WI38 (cell line): ENCODE measurements around the gene SDC3.

ENCODE experiments used
- H3K4me3 ChIP-seq: 2 replicates; pipeline ENCODE4 v1.5.1; 2011; ENCODE audit warnings: low read depth, mild to moderate bottlenecking, control low read depth, low read length
- TF ChIP-seq, protein P1 (sequence below): IDR thresholded peaks from 2 replicates; pipeline ENCODE4 v1.5.1; 2012; ENCODE audit warnings: low read depth, mild to moderate bottlenecking, control low read depth, low read length

Gene SDC3

DNA sequence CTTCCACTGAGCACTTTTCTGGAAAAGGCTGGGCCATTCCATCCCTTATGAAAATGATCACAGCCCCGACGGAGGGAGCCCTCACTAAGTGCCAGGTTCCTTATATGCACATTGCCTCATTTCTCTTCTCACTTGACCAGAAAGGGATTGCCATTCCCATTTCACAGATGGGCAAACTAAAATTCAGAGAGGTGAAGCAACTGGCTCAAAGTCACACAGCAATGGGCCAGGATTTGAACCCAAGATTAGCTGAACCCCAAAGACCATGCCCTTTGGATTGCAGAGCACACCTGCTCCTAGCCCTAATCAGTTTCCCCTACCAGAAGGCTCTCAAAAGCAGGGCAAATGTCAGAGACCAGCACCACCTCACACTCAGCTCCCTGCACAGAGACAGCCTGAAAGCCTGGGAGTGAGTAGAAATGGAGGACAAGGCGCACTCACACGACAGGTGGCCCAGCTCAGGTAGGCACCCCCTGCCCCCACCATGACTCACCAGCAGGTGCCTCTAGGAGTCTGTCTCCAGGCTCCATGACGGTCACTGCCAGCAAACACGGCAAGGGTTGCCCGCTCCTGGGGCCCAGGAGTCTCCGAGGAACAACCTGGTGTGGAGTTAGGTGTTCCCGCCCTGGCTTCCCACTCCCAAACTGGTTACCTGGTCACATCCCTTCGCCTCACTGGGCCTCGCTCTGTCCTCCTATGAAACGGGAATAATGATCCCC lies 21.7 kb downstream of the SDC3 start:
- TF ChIP-seq, protein P1, sequence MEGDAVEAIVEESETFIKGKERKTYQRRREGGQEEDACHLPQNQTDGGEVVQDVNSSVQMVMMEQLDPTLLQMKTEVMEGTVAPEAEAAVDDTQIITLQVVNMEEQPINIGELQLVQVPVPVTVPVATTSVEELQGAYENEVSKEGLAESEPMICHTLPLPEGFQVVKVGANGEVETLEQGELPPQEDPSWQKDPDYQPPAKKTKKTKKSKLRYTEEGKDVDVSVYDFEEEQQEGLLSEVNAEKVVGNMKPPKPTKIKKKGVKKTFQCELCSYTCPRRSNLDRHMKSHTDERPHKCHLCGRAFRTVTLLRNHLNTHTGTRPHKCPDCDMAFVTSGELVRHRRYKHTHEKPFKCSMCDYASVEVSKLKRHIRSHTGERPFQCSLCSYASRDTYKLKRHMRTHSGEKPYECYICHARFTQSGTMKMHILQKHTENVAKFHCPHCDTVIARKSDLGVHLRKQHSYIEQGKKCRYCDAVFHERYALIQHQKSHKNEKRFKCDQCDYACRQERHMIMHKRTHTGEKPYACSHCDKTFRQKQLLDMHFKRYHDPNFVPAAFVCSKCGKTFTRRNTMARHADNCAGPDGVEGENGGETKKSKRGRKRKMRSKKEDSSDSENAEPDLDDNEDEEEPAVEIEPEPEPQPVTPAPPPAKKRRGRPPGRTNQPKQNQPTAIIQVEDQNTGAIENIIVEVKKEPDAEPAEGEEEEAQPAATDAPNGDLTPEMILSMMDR: no peak

DNA sequence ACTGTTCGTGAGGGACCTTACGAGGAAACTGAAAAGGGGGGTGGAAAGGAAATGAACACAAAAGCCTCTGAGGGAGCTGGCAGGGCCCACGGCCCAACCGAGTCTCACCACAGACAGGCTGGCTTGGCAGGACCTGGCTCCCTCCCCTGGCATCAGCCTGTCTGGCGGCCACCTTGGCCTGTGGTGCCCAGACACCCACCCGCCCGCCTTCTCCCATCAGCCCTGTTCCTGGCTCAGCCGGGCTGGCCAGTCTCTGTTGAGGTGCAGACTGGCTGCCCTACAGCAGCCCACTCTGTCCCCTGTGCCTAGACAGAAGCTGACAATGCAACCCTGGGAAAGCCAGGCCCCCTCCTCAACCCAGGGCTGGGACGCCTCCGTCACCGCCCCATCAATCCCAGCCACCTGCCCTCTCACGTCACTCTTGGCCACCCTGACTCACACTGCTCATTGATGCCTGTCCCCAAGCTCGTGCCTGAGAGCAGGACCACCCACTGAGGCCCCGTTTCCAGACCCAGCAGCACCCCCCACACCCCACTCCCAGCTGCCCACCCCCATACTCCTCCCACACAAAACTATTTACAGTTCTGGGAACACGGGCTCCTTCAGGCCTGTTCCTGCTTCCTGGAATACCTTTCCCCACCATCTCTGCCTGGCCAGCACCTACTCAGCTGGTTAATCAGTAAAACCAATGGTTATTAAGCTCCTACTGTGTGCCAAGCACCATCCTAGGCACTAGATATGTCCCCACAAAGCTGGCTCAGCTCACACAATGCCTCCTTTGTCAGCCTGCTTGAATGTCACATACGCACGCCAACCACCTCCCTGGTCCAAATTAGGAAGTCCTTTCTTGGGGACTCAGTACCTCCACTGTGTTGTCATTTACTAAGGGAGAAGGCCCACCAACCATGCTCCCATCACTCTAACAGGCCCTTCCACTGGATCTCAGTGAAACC lies 22.7 kb downstream of the SDC3 start:
- TF ChIP-seq, protein P1: no peak

More for the DNA sequence above, 21.7 kb downstream of the SDC3 start:
- no peak overlapping the region for H3K4me3 ChIP-seq

DNA sequence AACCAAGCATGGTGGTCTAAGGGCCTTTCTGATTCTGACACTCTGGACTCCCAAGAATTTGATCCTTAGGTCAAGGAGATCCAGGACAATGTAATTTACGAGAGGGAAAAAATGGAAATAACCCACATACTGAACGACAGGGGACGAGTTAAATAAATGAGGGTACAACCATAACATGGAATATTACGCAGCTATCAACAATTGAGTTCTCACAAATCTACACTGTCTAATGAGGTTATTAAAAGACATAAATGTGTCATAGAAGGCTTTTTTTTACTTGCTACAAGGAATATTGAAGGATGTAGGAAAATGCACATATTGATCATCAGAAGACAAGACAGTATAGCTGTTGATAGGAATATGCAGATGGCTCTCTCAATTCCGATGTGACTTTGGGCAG lies 23.8 kb downstream of the SDC3 start:
- no peak overlapping the region for H3K4me3 ChIP-seq
- TF ChIP-seq, protein P1: no peak

More for the DNA sequence above, 22.7 kb downstream of the SDC3 start:
- H3K4me3 ChIP-seq: no peak overlapping the region

DNA sequence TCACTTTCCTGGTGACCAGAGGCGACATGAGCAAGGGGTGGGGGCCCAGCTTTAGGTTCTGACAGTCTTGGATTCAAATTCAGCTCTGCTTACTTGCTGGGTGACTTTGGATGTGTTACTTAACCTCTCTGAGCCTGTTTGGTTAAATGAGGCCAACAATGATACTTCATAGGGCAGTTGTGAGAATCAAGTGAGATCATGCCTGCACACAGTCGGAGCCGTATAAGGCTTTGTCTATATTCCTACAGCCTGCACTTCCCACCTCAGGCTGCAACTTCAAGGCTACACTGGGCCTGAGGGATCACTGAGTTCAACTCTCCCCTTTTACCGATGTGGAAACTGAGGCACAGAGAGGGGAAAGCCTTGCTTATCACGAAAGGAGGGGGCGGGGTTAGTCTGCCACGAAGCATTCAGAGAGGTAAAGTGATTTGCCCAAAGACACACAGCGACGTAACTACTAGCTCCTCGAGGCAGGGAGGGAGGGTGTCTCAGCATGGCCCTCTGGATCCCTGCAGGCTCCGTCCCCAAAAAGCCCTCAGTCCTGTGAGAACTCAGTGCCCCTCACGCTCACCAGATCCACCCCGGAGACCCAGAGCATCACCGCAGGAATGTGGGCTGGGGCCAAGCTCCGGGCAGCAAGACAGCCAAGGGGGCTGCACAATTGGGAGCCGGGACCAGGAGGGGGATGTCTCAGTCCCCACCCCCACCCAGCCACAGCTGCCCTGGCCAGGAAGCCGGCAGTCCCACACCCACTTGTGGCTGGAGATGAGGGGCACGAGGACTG lies 25.0 kb downstream of the SDC3 start:
- TF ChIP-seq, protein P1: no peak
- no peak overlapping the region for H3K4me3 ChIP-seq

DNA sequence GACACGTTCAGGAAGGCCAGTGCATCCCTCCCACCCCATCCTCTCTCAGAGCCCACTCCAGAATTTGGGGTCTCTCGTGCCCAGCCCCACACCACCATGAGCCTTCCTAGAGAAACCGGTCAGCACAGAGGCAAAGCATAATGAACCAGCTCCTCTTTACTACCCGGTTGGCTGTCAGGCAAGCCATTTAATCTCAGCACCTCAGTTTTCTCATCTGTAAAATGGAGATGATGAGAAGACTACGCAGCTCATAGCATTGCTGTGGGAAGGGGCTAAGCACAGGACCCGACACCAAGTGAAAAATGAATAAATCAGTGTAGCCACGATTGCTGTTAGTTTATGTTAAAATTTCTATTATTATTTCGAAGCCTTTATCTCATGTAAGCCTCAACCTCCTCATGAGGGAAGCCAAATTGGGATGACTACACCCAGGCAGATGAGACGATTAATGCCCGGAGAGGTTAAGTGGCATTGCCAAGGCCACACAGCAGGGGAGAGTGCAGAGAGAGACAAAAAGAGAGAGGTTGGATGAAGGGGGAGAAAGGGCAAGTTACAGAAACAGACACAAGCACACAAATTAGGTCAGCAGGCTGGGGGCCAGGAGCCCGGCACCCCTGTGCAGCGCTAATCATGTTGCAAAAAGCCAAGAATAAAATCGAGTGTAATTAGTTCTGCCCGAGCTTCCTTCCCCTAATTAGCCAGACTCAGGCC lies 25.7 kb downstream of the SDC3 start:
- TF ChIP-seq, protein P1: no peak
- H3K4me3 ChIP-seq: no peak overlapping the region

DNA sequence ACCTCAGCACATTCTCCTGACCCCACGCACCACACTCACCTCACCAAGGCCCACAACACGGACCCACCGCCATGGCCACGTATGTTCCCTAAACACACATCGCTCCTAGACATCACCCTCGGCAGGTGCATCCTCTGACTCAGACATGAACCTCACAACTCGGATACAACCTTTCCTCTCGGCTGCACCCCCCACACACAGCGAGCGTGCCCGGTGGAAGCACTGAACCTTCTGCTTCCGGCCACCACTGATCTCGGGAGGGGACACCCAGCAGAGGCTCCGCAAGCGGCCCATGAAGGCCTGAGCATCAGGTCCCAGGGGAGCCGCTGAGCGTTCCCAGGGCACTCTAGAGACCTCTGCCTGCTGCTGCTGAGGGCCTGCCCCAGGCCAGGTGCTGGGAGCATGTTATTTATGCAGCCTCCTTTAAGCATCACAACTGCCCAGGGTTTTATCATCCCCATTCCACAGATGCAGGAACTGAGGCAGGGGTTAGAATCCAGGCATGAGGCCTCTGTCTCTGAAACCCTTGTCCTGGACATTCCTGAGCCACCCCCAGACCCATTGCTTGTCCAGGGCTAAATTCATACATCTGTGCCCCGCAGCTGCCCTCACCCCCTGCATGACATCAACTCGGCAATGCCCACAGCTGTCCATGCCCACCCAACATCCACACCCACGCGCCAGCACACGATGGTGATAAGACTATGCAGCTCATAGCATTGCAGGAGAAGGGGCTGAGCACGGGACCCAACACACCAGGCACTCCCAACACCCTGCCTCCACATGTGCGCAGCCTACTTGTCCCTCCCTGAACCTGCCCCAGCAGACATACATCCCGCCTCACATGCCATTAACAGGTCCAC lies 27.0 kb downstream of the SDC3 start:
- no peak overlapping the region for H3K4me3 ChIP-seq
- TF ChIP-seq, protein P1: no peak
